GM06990 (cell line): ENCODE results near the gene ADAMTS17.
"Not testable (repeated sequence)": the region's sequence is repeated elsewhere in the genome, so short reads cannot be mapped to it uniquely, and the experiment has no call there.

Experiments
- DNase-seq: peaks from one replicate; pipeline ENCODE4 v3.0.0-alpha.2; 2011; ENCODE audit not compliant: insufficient read length; ENCODE audit errors: extremely low read depth
- H3K27me3 ChIP-seq: replicated peaks from 2 replicates; pipeline ENCODE4 v1.6.0; 2011; ENCODE audit warnings: low read length; ENCODE audit not compliant: control insufficient read depth, insufficient read depth
- H3K36me3 ChIP-seq: 2 replicates; pipeline ENCODE4 v1.5.1; 2011; ENCODE audit warnings: low read length; ENCODE audit not compliant: control insufficient read depth, insufficient read depth
- H3K4me3 ChIP-seq: replicated peaks from 2 replicates; pipeline ENCODE4 v1.5.1; 2011; ENCODE audit warnings: low read depth, mild to moderate bottlenecking, control low read depth, low read length
- CTCF ChIP-seq: IDR thresholded peaks from 2 replicates; pipeline ENCODE4 v1.5.1; 2011; ENCODE audit warnings: low read length, control low read depth, mild to moderate bottlenecking, inconsistent platforms; ENCODE audit not compliant: insufficient read depth, poor library complexity, severe bottlenecking

ADAMTS17 gene

DNA sequence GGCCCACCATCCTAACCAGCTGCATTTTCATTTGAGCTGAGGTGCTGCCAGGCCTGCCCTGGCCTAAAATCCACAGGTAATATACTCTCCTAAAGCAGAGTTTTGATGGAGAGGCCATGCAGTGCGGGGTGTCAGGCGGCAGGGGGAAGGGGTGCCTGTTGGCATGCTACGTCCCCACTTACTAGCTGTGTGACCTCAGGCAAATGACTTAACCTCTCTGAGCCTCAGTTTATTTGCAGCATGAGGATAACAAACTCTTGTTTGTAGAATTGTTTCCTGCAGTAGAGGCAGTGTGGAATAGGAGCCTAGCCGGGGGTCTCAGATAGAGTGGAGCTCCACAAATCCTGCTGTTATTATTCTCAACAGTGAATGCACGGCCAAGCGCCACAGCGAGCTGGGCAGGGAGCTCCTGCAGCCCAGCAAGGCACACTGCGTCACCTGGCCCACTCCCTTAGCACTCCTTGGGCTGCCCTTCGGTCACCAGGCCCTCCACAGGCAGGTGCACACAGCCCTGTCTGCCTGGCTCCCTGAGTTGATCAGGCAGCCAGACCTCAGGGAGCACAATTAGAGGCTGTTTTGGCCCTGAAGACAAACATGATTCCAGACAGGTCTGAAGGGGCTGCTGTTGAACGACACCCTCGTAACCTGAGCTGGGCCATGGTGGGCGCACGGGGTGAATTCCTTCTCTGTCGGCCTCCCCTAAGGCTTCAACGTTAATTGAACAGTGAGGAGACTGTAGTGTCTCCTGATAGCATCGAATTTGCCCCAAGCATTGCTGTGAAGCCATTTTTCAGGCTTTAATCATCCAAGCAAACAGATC is 359.7 kb downstream of the ADAMTS17 start:
- Histone ChIP-seq H3K27me3 (no peaks in the 10 kb centered on the region; the same call in 1 of the 2 replicates), H3K36me3 (no peaks in the 10 kb centered on the region), H3K4me3 (no peak overlapping the region)
- TF ChIP-seq CTCF, result no peak
- no peak for DNase-seq

DNA sequence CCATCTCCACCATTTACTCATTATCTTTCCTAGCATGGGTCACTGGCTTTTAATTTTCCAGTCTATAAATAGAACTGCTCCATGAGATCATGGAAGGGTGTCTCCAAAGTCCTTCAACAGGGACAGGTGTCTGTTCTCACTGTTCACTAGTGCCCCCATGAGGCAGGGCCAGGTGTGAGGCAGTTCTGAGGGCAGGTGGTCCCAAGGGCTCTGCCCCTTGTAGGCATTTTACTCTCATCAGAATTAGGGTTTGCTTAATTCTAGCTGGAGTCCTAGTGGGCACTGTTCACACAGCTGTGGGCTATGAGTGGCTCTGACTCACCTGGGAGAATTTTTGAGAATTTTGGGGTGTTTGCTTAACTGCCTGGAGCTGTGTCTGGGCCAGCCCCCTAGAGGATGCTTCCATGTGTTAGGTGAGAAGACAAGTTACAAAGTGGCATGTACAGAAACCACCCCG is 360.6 kb downstream of the ADAMTS17 start:
- Histone ChIP-seq H3K4me3 (no peak overlapping the region), H3K36me3 (no peaks in the 10 kb centered on the region), H3K27me3 (no peaks in the 10 kb centered on the region; the same call in 1 of the 2 replicates)
- no peak for DNase-seq
- peak; percentile 13 for TF ChIP-seq CTCF

- no peaks in the 10 kb centered on the region for H3K36me3 ChIP-seq
- H3K27me3 ChIP-seq, result no peaks in the 10 kb centered on the region; the same call in 1 of the 2 replicates
- DNase-seq, result no peak
- TF ChIP-seq CTCF, result no peak
- H3K4me3 ChIP-seq, result no peak overlapping the region
Observed at GRCh38 chr15:99980752-99981151, 361.0 kb downstream of the ADAMTS17 start.

GRCh38 chr15:99979886-99980285 is 361.9 kb downstream of the ADAMTS17 start:
- not testable (repeated sequence) for DNase-seq, H3K36me3 ChIP-seq, H3K27me3 ChIP-seq, H3K4me3 ChIP-seq

DNA sequence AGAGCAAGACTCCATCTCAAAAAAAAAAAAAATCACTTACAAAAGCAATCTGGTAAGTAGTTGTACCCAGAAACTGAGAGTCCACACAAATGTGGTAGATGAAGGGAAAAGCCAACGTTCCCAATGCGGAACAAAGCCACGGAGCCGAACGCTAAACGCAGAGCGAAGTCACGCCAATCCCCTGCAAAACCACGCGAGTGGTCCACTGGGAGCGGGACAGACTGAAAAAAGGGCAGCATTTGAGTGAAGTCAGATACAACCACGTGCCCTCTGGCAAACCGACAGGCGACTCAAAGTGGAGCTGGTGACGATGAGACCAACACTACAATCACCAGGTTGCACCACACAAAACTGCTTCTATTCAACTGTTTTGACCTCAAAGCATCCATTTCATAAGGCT is 362.4 kb downstream of the ADAMTS17 start:
- no peak for TF ChIP-seq CTCF
- no peaks in the 10 kb centered on the region for H3K36me3 ChIP-seq
- H3K4me3 ChIP-seq, result no peak overlapping the region
- no peaks in the 10 kb centered on the region; the same call in 1 of the 2 replicates for H3K27me3 ChIP-seq
- no peak for DNase-seq

DNA sequence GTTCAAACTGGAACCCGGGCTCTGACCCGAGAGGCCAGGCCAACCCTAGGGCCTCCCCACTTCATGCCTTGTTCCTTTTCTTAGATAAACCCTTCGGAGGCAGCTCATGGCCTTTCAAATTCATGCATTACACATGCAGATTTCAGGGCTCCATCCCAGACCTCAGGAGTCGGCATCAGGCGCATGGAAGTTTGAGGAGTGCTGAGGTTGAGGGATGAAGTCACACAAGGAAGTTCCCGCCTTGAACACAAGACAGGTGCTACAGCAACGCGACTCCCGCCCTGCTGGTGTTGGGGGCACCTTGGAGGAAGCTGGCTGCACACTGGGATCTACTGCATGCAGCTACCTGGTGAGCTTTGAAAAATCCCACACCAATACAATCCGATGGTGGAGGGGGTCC is 363.3 kb downstream of the ADAMTS17 start:
- no peak for TF ChIP-seq CTCF
- no peaks in the 10 kb centered on the region; the same call in 1 of the 2 replicates for H3K27me3 ChIP-seq
- no peak for DNase-seq
- H3K36me3 ChIP-seq, result no peaks in the 10 kb centered on the region
- no peak overlapping the region for H3K4me3 ChIP-seq
